ENCODE measurements around the gene MPZL2.

The MPZL2 gene

GRCh38 chr11:118295199-118295598, 31.1 kb upstream of the MPZL2 start:
- ATAC-seq (ENCODE audit: low read depth) = 0 out of 3 replicates have a peak, but pooled peaks have one; percentile 4
- H3K36me3 ChIP-seq (ENCODE audit: low read depth) = no peaks in the 10 kb centered on the region
- no peak for TF ChIP-seq CTCF (IDR thresholded peaks at IDR 0.05; ENCODE audit: poor library complexity, severe bottlenecking)
- no peak for DNase-seq (ENCODE audit: low spot score)
- H3K4me3 ChIP-seq (ENCODE audit: severe bottlenecking) = no peak overlapping the region
- H3K27me3 ChIP-seq (ENCODE audit: insufficient read depth, poor library complexity, severe bottlenecking) = no peaks in the 10 kb centered on the region
- no peak overlapping the region for H3K27ac ChIP-seq (ENCODE audit: poor library complexity, severe bottlenecking)
- peaks cover 13% of the 10 kb centered on the region for H3K4me1 ChIP-seq (ENCODE audit: insufficient read depth, poor library complexity, severe bottlenecking)
- H3K9me3 ChIP-seq (ENCODE audit: severe bottlenecking) = no peaks in the 10 kb centered on the region

- no peak overlapping the region for H3K27ac ChIP-seq (ENCODE audit: poor library complexity, severe bottlenecking)
- ATAC-seq (ENCODE audit: low read depth) = no peak
Measured at GRCh38 chr11:118294053-118294452, 30.0 kb upstream of the MPZL2 start.

GRCh38 chr11:118291477-118292135, 27.5 kb upstream of the MPZL2 start:
- Histone ChIP-seq H3K4me3 (ENCODE audit: severe bottlenecking) (no peak overlapping the region), H3K4me1 (ENCODE audit: insufficient read depth, poor library complexity, severe bottlenecking) (peaks cover 24% of the 10 kb centered on the region), H3K27ac (ENCODE audit: poor library complexity, severe bottlenecking) (no peak overlapping the region), H3K27me3 (ENCODE audit: insufficient read depth, poor library complexity, severe bottlenecking) (no peaks in the 10 kb centered on the region), H3K36me3 (ENCODE audit: low read depth) (no peaks in the 10 kb centered on the region), H3K9me3 (ENCODE audit: severe bottlenecking) (no peaks in the 10 kb centered on the region)
- DNase-seq (ENCODE audit: low spot score) (no peak), ATAC-seq (ENCODE audit: low read depth) (peak; percentile 61)
- no peak for TF ChIP-seq CTCF (IDR thresholded peaks at IDR 0.05; ENCODE audit: poor library complexity, severe bottlenecking)

More at GRCh38 chr11:118294053-118294452, 30.0 kb upstream of the MPZL2 start:
- TF ChIP-seq CTCF (IDR thresholded peaks at IDR 0.05; ENCODE audit: poor library complexity, severe bottlenecking) = no peak
- Histone ChIP-seq H3K4me3 (ENCODE audit: severe bottlenecking) (no peak overlapping the region), H3K9me3 (ENCODE audit: severe bottlenecking) (no peaks in the 10 kb centered on the region), H3K4me1 (ENCODE audit: insufficient read depth, poor library complexity, severe bottlenecking) (peaks cover 13% of the 10 kb centered on the region), H3K27me3 (ENCODE audit: insufficient read depth, poor library complexity, severe bottlenecking) (no peaks in the 10 kb centered on the region), H3K36me3 (ENCODE audit: low read depth) (no peaks in the 10 kb centered on the region)
- no peak for DNase-seq (ENCODE audit: low spot score)

GRCh38 chr11:118290923-118291322, 26.8 kb upstream of the MPZL2 start:
- TF ChIP-seq CTCF (IDR thresholded peaks at IDR 0.05; ENCODE audit: poor library complexity, severe bottlenecking) = peak; percentile 78
- Histone ChIP-seq H3K9me3 (ENCODE audit: severe bottlenecking) (no peaks in the 10 kb centered on the region), H3K27ac (ENCODE audit: poor library complexity, severe bottlenecking) (no peak overlapping the region), H3K4me1 (ENCODE audit: insufficient read depth, poor library complexity, severe bottlenecking) (peaks cover 30% of the 10 kb centered on the region), H3K4me3 (ENCODE audit: severe bottlenecking) (no peak overlapping the region), H3K27me3 (ENCODE audit: insufficient read depth, poor library complexity, severe bottlenecking) (no peaks in the 10 kb centered on the region), H3K36me3 (ENCODE audit: low read depth) (no peaks in the 10 kb centered on the region)
- DNase-seq (ENCODE audit: low spot score) = no peak
- peak; percentile 68 for ATAC-seq (ENCODE audit: low read depth)

- no peaks in the 10 kb centered on the region for H3K9me3 ChIP-seq (ENCODE audit: severe bottlenecking)
- no peak overlapping the region for H3K4me3 ChIP-seq (ENCODE audit: severe bottlenecking)
- DNase-seq (ENCODE audit: low spot score) (no peak), ATAC-seq (ENCODE audit: low read depth) (no peak)
- peaks cover 27% of the 10 kb centered on the region for H3K4me1 ChIP-seq (ENCODE audit: insufficient read depth, poor library complexity, severe bottlenecking)
- TF ChIP-seq CTCF (IDR thresholded peaks at IDR 0.05; ENCODE audit: poor library complexity, severe bottlenecking) = no peak
- no peak overlapping the region for H3K27ac ChIP-seq (ENCODE audit: poor library complexity, severe bottlenecking)
- H3K36me3 ChIP-seq (ENCODE audit: low read depth) = no peaks in the 10 kb centered on the region
- no peaks in the 10 kb centered on the region for H3K27me3 ChIP-seq (ENCODE audit: insufficient read depth, poor library complexity, severe bottlenecking)
Measured at GRCh38 chr11:118289401-118289800, 25.3 kb upstream of the MPZL2 start.

All from RWPE2 (cell line).